22Rv1 (cell line): ENCODE data around the gene SLC2A13.

Experiments used
- ZFX ChIP-seq: fragments of 450-650 bp; IDR thresholded peaks from 2 replicates; pipeline ENCODE4 v1.6.1; 2017; ENCODE audit warnings: antibody characterized with exemption, borderline replicate concordance
- TF ChIP-seq, protein P1 (sequence below): fragments of 450-650 bp; IDR thresholded peaks from 2 replicates; pipeline ENCODE4 v1.5.1; 2017; ENCODE audit warnings: mild to moderate bottlenecking

DNA sequence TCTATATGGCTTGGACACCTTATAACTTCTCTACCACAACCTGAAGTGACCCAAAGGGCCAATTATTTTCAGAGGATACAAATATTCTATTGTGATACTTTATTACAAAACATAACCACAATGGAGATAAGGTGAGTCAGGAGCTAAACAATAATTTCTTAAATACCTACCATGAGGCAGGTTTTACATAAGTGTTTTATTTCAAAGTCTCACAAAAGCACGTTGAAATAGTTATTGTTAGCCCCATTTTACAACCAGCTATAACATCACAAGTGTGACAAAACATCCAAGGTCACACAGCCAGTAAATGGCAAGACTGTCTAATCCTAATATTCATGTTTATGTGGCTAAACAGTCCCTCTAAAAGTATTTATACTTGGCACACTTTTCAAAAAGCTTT, 40.2 kb downstream of the SLC2A13 start:
- TF ChIP-seq, protein P1, sequence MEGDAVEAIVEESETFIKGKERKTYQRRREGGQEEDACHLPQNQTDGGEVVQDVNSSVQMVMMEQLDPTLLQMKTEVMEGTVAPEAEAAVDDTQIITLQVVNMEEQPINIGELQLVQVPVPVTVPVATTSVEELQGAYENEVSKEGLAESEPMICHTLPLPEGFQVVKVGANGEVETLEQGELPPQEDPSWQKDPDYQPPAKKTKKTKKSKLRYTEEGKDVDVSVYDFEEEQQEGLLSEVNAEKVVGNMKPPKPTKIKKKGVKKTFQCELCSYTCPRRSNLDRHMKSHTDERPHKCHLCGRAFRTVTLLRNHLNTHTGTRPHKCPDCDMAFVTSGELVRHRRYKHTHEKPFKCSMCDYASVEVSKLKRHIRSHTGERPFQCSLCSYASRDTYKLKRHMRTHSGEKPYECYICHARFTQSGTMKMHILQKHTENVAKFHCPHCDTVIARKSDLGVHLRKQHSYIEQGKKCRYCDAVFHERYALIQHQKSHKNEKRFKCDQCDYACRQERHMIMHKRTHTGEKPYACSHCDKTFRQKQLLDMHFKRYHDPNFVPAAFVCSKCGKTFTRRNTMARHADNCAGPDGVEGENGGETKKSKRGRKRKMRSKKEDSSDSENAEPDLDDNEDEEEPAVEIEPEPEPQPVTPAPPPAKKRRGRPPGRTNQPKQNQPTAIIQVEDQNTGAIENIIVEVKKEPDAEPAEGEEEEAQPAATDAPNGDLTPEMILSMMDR: no peak
- TF ChIP-seq ZFX: no peak
